ENCODE results near the gene FNBP1.
A peak's percentile ranks its signal among the peaks of the same experiment; 100 is the strongest.

FNBP1 gene

GRCh38 chr9:129875181-129875611 lies 167.8 kb downstream of the FNBP1 start:
- DNase-seq (ENCODE audit: low read depth), result no peak

- no peak for DNase-seq (ENCODE audit: low read depth)
Observed at GRCh38 chr9:129874261-129875101, 168.5 kb downstream of the FNBP1 start.

- DNase-seq (ENCODE audit: low read depth), result no peak
Observed at GRCh38 chr9:129873563-129874190, 169.3 kb downstream of the FNBP1 start.

DNA sequence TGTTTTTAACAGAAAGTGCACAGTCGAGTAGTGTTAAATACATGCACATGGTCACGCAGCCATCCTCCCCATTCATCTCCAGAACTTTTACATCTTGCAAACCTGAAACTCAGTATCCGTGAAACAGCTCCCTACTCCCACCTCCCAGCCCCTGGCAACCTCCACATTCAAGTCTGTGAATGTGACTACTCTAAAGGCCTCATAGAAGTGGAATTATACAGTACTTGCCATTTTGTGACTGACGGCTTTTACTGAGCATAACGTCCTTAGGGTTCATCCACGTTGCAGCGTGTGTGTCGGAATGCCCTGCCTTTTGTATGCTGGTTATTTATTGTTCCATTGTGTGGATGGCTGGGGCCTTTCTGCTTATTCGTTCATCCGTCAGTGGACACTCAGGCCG lies 171.9 kb downstream of the FNBP1 start:
- DNase-seq (ENCODE audit: low read depth), result no peak

GRCh38 chr9:129869585-129870501 lies 173.1 kb downstream of the FNBP1 start:
- DNase-seq (ENCODE audit: low read depth), result no peak

GRCh38 chr9:129868872-129869486 lies 174.0 kb downstream of the FNBP1 start:
- DNase-seq (ENCODE audit: low read depth), result no peak

DNA sequence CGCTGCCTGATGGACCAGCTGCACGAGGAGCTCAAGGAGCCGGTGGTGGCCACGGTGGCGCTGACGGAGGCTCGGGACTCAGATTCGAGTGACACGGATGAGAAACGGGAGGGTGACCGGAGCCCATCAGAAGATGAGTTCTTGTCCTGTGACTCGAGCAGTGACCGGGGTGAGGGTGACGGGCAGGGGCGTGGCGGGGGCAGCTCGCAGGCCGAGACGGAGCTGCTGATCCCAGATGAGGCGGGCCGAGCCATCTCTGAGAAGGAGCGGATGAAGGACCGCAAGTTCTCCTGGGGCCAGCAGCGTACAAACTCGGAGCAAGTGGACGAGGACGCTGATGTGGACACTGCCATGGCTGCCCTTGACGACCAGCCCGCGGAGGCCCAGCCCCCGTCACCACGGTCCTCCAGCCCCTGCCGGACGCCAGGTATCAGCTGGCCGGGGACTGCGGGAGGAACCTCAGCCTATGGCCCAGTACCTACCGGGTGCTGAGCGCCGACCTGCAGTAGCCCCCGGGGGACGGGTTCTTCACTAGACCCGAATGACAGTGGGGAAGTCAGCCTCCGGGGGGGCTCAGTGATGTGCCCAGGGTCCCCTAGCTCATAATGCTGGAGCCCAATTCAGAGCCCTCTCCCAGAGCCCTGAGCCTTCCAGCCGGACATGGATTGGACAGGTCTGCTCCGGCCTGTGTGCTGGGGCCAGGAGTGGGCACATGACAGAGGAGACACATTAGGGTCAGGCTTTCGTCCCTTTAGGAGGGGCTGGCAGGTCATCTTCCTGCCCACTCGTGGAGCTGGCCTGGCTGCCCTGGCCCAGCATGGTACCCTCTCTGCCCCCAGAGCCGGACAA lies 174.7 kb downstream of the FNBP1 start:
- no peak for DNase-seq (ENCODE audit: low read depth)

- no peak for DNase-seq (ENCODE audit: low read depth)
Observed at GRCh38 chr9:129867136-129868022, 175.6 kb downstream of the FNBP1 start.

- no peak for DNase-seq (ENCODE audit: low read depth)
Observed at GRCh38 chr9:129866394-129867135, 176.4 kb downstream of the FNBP1 start.

GRCh38 chr9:129865668-129866320 lies 177.2 kb downstream of the FNBP1 start:
- no peak for DNase-seq (ENCODE audit: low read depth)

DNA sequence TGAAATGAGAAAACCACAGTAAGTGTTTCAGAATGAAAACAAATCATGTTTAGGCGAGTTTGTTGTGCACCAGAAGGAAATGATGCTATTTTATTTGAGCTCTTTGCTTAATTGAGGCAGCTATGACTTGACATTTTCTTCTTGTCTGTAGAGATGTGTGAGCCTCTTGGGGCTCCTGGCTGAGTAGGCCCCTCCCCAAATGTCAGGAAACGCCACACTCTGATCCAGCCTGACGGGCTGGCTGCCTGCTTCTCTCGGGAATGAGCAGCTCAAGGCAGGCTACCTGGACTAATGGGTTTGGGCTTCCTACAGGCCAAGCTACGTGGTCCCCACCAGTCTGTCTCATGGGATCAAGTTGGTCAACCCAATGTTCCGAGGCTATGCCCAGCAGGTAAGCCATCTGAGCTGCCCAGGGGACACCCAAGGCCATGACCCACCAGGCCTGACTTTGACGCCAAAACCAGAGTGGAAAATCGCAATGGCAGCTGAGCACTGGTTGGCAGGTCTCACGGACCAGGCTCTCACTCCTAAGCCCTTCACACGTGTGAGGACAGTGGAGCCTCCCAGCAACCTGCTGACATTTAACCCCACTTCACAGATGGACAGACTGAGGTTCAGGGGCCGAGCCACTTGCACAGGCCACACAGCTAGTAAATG lies 177.9 kb downstream of the FNBP1 start:
- no peak for DNase-seq (ENCODE audit: low read depth)

DNA sequence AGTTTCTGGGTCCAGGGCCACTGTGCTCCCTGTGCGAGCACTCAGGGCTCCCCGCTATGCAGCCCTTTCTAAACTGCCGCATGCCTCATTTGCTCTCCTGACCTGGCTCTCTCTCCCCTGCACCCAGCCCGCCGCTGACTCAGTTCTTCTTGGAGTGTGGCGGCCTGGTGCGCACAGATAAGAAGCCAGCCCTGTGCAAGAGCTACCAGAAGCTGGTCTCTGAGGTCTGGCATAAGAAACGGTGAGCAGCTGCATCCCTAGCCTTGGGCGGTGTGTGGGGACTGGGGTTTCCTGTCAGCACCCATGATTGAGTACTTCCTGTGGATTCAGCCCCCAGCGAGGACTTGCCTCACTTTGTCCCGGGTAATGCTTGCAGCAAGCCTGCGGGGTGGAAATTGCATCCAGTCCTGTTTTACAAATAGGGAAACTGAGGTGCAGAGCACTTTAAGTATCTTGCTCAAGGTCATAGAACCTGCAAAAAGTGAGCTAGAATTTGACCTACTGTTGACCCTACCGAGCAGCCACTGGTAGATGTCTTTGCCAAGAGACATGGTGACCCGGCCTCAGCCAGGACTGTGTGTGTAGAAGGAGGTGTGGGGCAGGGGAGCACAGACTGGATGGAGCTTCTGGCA lies 179.8 kb downstream of the FNBP1 start:
- peak; percentile 35 for DNase-seq (ENCODE audit: low read depth)

GRCh38 chr9:129861447-129861827 lies 181.6 kb downstream of the FNBP1 start:
- DNase-seq (ENCODE audit: low read depth), result no peak

GRCh38 chr9:129860653-129861446 lies 182.1 kb downstream of the FNBP1 start:
- no peak for DNase-seq (ENCODE audit: low read depth)

DNA sequence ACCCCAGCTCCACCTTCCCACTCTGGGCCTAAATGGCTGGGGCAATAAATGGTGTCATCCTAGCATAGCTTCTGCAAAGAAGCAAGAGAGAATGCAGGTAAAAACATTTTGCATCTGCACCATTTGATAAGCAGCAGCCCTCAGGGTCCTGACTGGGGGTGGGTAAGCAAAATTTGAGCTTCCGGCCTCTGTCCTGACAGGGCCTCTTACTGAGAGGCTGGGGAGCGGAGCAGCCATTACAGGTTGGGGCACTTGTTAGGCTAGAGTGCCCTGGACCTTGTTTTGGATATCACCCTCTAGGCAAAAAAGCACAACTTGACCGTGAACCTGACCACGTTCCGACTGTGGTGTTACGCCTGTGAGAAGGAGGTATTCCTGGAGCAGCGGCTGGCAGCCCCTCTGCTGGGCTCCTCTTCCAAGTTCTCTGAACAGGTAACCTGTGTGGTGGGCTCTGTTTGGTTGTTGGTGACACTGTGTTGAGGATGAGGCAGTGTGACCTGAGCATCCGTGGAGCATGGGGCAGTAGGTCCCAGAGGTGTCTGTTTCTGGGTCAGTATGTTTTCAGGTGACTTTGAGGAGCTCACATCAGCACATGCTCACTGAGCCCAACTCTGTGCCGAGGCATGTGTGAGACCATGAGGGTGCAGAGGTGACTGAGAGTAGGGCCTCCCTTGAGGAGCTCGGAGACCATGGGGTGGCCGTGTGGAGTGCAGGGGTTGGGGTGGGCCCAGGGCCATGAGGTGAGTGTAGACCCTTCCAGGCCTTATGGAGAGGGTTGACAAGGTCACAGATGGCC lies 184.6 kb downstream of the FNBP1 start:
- DNase-seq (ENCODE audit: low read depth), result no peak

GRCh38 chr9:129857207-129857606 lies 185.8 kb downstream of the FNBP1 start:
- no peak for DNase-seq (ENCODE audit: low read depth)
